GM18511 (cell line): ENCODE results near the gene EBF3.

Source experiments
- ATAC-seq: cut with Tn5 transposase; IDR thresholded peaks from one replicate; pipeline ENCODE4 v1.9.1; 2021; ENCODE audit warnings: mild to moderate bottlenecking, moderate library complexity; ENCODE audit not compliant: unreplicated experiment

The EBF3 gene

DNA sequence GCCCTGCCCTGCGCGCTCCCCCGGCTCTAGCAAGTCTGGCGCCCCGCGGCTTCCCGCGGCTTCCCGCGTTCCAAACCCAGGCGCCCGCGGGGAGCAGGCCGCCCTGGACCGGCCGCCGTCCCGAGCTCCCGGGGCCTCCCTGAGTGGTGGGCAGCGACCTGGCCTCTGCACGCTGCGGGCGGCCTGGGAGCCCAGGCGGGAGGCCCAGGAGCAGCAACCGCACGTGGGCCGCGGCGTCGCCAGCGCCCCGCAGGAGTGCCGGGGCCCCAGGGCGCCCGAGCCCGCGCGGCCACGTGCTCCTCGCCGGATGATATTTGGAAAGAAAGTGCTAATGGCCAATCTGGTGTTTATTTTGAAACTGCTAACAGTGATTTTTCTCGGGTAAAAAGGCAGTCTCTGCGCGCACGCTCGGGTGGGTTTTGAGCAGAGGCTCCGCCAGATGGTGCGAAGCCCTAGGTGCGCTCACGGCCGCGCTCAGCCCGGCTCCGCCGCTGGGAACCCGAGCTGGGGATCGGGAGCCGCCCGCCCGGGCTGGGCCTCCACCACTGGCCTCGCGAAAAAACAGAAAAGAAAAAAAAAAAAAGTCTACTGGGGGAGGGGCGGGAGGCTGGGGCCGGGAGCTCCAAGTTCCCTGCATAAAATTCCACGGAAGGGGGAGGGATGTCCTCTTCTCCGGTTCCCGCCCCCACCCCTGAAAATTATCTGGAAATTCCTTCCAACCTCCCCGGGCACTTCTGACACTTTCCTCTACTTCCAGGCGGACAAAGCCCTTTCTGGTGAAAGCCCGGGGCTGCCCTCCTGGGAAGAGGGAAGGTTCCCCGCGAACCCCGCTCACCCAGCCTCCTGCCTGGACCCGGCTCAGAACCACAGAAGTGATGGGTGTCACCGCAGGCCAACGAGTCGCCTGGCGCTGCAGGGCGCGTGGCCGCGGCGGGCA is 4.3 kb downstream of the EBF3 start:
- no peak for ATAC-seq

DNA sequence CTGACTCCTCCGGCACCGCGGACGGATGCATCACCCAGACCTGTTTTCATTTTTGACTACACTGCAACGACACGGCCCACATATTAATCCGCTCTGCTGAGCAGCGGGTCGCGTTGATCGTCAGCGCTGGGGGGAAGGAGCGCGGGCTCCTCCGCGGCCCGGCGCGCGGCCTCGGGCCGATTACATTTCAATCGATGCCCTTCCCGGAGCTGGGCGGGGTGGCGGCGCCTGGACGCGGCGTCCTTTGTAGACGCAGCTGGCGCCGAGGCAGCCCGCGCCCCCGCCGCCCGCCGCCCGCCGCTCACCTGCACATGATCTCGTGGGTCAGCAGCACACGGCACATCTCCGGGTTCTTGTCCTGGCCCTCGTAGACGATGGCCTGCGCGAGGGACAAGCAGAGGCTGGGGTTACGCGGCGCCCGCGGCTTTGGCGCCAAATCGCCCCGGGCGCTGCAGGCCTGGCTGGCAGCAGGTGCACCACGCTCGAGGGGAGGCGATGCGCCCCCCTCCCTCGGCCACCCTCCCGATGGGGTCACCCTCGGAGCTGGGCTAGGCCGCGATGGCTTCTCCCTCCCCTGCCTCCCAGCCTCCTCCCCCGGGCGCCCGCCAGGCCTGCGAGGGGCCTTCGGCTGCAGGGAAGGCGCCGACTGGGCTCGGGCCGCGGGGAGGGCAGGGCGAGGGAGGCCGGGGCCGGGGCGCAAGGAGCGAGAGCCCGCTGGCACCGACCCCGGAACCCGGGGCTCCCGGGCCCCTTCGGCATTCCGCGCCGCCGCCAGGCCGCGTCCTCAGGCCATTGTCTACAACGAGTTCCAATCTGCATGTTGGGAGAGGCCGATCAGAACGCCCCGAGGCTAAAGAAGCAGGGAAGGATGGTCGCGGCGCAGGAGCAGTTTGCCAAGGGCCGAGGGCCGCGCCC is 5.2 kb downstream of the EBF3 start:
- no peak for ATAC-seq

DNA sequence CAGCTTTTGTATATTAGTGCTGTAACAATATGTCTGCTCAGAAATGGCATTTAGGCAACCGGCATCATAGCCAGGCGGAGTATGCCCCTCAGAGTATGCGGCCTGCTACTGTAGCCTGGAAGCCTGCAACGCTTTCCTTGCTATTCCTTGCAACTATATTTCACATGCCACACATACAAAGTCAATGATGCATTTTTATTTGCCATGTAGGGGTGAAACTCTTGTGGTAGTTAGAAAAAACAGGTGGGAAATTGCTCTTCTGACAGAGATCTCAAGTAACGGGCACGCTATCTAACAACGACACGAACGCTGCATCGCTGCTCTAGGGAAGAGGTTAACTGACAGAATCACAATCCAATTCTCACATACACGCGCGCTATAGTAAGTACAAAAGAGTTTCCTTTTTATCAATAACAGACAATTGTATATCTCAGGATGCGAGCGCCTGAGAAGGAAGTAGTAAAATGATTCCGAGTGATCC is 5.9 kb downstream of the EBF3 start:
- no peak for ATAC-seq

GRCh38 chr10:129956876-129957673 is 7.0 kb downstream of the EBF3 start:
- no peak for ATAC-seq

- ATAC-seq, result no peak
These were observed 7.8 kb downstream of the EBF3 start for GRCh38 chr10:129956286-129956670.

DNA sequence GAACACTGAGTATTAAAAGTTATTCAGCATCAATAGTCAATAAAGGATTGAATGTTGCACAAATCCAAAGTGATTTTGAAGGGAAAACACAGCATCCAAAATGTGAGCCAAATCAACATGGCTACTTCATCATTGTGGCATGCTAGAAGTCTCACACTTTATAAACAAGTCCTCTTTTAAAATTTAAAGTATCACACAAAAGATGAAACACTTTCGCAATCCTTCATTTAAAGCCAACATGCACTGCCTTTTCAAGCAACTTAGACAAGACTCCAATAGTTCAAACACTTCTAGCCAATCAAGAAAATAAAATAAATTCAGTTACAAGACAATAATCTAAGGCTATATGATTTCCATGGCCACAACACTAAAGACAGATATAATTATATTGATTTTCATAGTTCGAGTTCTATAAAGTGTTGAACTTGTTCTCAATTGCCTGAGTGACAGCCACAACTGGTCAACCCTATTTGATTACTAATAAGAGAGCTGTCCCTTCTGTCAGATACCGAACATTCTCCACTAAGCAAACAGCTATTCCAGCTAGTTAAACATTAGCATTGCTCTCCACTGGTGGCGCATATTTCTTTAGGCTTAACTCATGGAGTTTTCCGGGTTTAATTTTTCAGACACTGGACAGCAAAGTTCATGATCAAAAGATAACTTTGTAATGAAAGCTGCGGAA is 8.3 kb downstream of the EBF3 start:
- no peak for ATAC-seq

DNA sequence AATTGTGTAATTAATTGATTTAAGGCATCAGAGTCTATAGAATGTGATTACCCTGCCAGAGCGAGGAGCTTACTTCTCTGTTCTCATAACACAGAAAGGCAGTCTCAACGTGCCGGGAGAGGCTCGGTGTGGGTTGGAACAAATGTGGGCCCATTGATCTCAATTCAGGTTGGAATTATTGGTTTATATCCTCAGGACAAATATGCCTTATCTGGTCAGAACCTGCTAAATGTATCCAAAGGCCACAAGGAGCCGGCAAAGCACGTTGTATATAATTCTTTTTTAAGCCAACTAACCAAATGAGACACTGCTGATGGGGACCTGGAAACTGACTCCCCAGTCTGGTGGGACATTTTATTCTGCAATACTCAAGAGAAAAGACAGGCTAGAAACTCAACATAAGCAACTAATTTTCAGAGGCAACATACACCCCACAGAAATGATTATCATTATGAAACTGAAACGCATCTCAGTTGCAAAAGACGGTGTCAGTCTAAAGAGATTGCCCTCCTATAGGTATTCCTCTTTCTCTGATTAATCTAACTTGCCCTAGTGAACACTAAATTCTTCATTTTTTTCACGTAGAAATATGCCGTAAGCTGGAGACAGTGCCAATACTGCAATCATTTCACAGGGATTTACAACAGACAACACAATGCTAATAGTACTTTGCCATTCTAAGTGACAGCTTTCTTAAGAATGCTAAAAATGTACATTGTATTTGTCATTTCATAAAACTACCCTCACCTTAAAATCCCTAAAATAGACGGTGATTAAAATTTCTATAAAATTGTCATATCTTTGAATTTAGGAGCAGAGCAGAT is 9.4 kb downstream of the EBF3 start:
- no peak for ATAC-seq

DNA sequence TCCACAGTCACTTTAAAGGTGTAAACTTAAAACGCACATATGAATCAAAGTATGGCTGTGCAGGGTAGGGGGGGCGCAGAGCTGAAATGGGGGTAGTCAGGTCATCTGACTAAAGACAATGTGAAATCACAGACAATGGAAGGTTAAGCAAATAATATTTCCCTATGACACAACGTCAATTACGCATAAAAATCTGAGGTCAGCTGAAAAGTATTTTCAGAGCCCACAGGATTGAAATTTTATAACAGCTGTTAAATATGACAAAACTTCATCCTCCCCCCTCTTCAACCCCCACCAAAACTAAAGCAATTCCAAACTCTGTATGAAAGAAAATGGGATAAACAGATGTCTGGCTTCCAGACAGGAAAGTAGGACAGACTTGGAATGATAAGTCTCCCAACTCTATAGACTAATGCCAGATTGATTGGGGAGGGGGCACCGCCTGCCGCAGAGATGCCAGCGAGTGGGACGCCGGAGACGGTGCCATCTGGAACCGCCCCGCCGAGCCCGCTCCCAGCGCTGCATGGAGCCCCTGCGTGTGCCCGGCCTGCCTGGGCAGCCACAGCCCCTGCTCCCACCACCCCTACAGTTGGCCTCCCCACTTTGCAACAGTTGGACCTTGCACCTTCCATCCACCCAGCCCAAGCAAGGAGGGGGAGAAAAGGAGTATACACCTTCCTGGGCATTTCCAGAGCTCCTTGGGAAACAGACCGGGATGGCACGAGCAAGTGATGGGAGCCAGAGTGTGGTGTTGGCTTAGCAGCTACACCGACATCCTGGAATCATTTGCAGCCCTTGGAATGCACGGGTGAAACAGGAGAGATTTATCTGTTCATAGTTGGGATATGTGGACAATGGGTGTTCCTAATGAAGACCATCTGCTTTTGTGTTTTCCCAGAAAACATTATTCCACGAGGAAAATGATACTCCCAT is 10.7 kb downstream of the EBF3 start:
- ATAC-seq, result no peak

GRCh38 chr10:129952378-129953118 is 11.5 kb downstream of the EBF3 start:
- no peak for ATAC-seq

DNA sequence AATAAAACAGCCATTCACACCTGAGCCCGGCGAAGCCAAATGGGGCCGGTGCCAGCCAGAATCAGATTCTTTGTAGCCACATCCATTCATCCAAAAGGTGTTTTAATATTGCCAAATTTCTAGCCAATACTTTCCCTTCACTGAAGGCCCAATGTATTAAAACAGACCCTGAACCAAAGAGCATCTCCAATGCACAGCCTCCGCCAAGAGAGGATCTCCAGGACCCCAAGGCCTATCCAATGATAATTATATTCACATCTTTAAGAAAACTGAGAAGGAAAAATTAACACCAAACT is 12.2 kb downstream of the EBF3 start:
- ATAC-seq, result no peak

DNA sequence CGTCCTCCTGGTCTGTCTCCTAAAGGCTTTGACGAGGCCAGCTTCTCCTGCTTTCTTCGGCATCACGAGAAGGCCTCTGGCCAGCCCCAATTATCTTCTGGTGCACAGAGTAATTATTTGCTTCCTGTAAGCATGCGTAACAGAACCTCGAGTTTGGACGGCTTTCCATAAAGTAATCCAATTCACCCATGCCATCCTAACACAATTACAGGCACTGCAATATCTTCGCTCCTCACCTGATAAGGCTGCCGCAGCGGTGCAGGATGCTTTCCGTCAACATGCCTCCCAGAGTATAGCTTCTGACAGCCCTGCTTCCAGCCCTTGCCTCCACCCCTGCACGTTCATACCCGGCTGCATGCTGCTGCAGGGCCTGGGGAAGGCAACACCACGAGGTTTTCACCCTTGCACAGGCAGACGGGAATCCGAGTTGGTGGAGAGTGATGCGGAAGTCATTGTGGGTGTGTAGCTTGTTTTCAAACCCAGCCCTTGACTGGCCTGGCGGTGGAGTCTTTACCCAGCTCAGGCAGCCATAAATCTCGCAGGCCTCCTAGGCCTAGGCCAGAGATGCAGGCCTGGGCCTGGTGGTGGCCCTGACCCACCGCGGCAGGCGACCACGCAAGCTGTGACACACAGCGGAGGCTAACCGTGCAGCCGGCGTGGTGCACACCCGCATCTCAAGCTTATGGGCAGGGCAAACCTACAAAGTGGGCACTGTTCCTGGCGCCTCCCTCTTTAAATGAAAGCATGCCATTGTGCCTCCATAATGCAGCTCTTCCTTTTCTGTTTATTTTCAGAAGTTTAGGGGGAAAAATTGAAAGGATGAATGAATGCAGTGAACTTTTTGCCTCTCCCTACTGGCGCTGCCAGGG is 12.7 kb downstream of the EBF3 start:
- no peak for ATAC-seq

DNA sequence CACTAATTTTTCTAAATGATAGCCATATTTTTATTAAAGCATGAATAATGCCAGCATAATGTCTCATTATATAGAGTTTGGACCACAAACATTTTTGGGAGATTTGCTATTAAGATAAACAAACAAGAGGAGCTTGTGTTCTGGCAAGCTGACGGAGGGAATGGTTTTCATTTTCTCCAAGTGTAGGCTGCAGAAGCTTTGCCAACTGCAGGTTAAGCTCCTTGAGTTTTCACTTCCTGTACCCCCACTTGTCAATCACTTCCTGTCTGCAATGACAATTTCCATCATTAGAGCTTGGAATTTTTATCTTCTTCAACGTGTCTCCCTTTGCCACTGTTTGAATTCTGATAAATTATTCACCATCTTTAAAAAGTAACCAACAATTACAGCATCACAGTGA is 13.4 kb downstream of the EBF3 start:
- ATAC-seq, result no peak

DNA sequence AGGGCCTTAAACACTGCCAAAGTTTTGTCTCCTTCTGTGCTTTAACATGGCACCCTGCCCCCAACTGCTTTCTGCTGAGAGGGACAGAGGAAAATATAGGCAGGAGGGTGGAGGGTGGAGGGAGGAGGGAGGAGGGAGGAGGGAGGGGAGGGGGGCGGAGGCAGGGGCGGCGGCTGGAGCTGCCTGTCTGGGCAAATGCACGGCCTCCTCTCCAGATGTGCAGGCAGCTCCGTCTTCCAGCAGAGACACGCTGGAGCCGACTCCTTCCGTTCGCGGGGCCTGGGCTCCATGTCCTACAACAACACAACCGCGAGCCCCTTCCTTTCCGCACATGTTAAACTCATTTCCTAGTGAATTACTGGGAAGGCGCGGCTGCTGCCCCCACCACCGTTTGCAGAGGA is 14.2 kb downstream of the EBF3 start:
- ATAC-seq, result no peak

GRCh38 chr10:129949411-129949810 is 14.7 kb downstream of the EBF3 start:
- no peak for ATAC-seq

GRCh38 chr10:129946859-129947258 is 17.2 kb downstream of the EBF3 start:
- no peak for ATAC-seq

GRCh38 chr10:129945941-129946760 is 17.9 kb downstream of the EBF3 start:
- ATAC-seq, result no peak
